Adrenal gland (tissue), 5 donors: ENCODE measurements around the gene KCNAB1.

Source experiments
- CTCF ChIP-seq, 6 experiments: fragments of 450-650 bp in 4 of 6; fragments of 200-600 bp in 2 of 6; sonication (generic) in 1 of 6; IDR thresholded peaks; 1 replicate in 5 of 6; 2 replicates in 1 of 6; pipeline versions ENCODE4 v1.5.1 to v1.8.0; 2016 to 2021; ENCODE audit warnings: antibody characterized with exemption in 6 of 6, mild to moderate bottlenecking in 2 of 6, moderate library complexity in 1 of 6
- POLR2A ChIP-seq, 2 donors: fragments of 450-650 bp; IDR thresholded peaks; one replicate each; pipeline ENCODE4 v1.6.1; 2017; ENCODE audit warnings: antibody characterized with exemption in 2 of 2, mild to moderate bottlenecking in 2 of 2, moderate library complexity in 1 of 2
- donor health status: DM: no; HTN: no; CAD: no.

GRCh38 chr3:156558389-156558788, 438.0 kb downstream of the KCNAB1 start:
- TF ChIP-seq CTCF (IDR thresholded peaks at IDR 0.05): no peak
- TF ChIP-seq POLR2A (IDR thresholded peaks at IDR 0.05): no peak
